HUDEP-2 (cell line): ENCODE measurements around the gene OR51L1.

Experiments
- DNase-seq, 76 experiments: peaks; one replicate each; lab custom pipeline; 2025; ENCODE audit not compliant: unreplicated experiment in 76 of 76; lab: John Stamatoyannopoulos, UW

The OR51L1 gene

GRCh38 chr11:5046226-5046625 lies 51.6 kb downstream of the OR51L1 start, which contains the start of gene OR52J3:
TSS of gene OR52J3 (plus strand) at chr11:5046526. CDS start at chr11:5046526, 0 bp downstream.
- no peak for DNase-seq

- no peak for DNase-seq
Measured at GRCh38 chr11:5046754-5047330, 52.2 kb downstream of the OR51L1 start.
